Activated CD4-positive, alpha-beta T cell treated with anti-CD3 and anti-CD28 coated beads, Interleukin-2, amount 10 ng/mL, durations not matched to agents 24 days and 14 days (primary cell): Measurements from ENCODE around the gene LYSMD4. TPM values are rescaled to one million over a fixed set of nuclear protein-coding genes. Genes with fewer than 3 reads are reported as not detected.

Experiments used
- DNase-seq: peaks from one replicate; pipeline ENCODE4 v3.0.0; 2022
- H3K27ac Mint-ChIP-seq: one replicate; pipeline ENCODE4 v1.8.0; 2022; ENCODE audit warnings: mild to moderate bottlenecking, mixed read lengths
- H3K27me3 Mint-ChIP-seq: one replicate; pipeline ENCODE4 v1.8.0; 2022; ENCODE audit warnings: mixed read lengths
- H3K36me3 Mint-ChIP-seq: one replicate; pipeline ENCODE4 v1.8.0; 2022; ENCODE audit warnings: low read depth, mild to moderate bottlenecking, mixed read lengths
- H3K4me1 Mint-ChIP-seq: one replicate; pipeline ENCODE4 v1.8.0; 2021; ENCODE audit warnings: mixed read lengths
- H3K4me3 Mint-ChIP-seq: one replicate; pipeline ENCODE4 v1.8.0; 2022; ENCODE audit warnings: mild to moderate bottlenecking, moderate library complexity, mixed read lengths
- H3K9me3 Mint-ChIP-seq: one replicate; pipeline ENCODE4 v1.8.0; 2021; ENCODE audit warnings: mixed read lengths
- intact Hi-C: fragments of 100-400 bp; cut with micrococcal nuclease; formaldehyde crosslinking; loops from one replicate; pipeline ENCODE4 v1.15.1; 2023
- total RNA-seq: library from RNA; stranded (reverse); gene quantifications from 2 replicates; pipeline ENCODE4 v1.2.3, GENCODE V29; 2022

Gene LYSMD4
- total RNA-seq, 1 donor from 2014 or later = 6.6 TPM

- peak overlapping the region; percentile 83 for H3K27ac Mint-ChIP-seq
- H3K4me3 Mint-ChIP-seq = peak overlapping the region; percentile 79
- intact Hi-C loops = loop anchor here (1.0 to 2.0 kb wide), 2 partner anchors 26 to 141 kb away; partner anchors contain the start of gene LYSMD4
- no peaks in the 10 kb centered on the region for H3K9me3 Mint-ChIP-seq
- peaks cover 26% of the 10 kb centered on the region for H3K36me3 Mint-ChIP-seq
- no peaks in the 10 kb centered on the region for H3K27me3 Mint-ChIP-seq
- peaks cover 42% of the 10 kb centered on the region for H3K4me1 Mint-ChIP-seq
- DNase-seq = peak; percentile 84
These were observed 25.6 kb downstream of the LYSMD4 start for GRCh38 chr15:99707473-99708270.

GRCh38 chr15:99706557-99707303, 26.5 kb downstream of the LYSMD4 start:
- peak overlapping the region; percentile 79 for H3K4me3 Mint-ChIP-seq
- no peaks in the 10 kb centered on the region for H3K27me3 Mint-ChIP-seq
- H3K9me3 Mint-ChIP-seq = no peaks in the 10 kb centered on the region
- DNase-seq = peak; percentile 76
- H3K27ac Mint-ChIP-seq = peak overlapping the region; percentile 83
- H3K4me1 Mint-ChIP-seq = peaks cover 39% of the 10 kb centered on the region
- intact Hi-C loops = loop anchor here (1.0 to 2.0 kb wide), 2 partner anchors 27 to 140 kb away; partner anchors contain the start of gene LYSMD4
- H3K36me3 Mint-ChIP-seq = peaks cover 18% of the 10 kb centered on the region

GRCh38 chr15:99704444-99704838, 28.8 kb downstream of the LYSMD4 start:
- intact Hi-C loops = loop anchor here (1.0 to 5.0 kb wide), 6 partner anchors 51 to 431 kb away; no protein-coding TSS in a partner anchor
- DNase-seq = peak; percentile 89
- Mint-ChIP-seq H3K4me1 (peaks cover 39% of the 10 kb centered on the region), H3K27me3 (no peaks in the 10 kb centered on the region), H3K9me3 (no peaks in the 10 kb centered on the region), H3K36me3 (peaks cover 14% of the 10 kb centered on the region), H3K27ac (no peak overlapping the region), H3K4me3 (no peak overlapping the region)

GRCh38 chr15:99703603-99704443, 29.4 kb downstream of the LYSMD4 start:
- Mint-ChIP-seq H3K9me3 (no peaks in the 10 kb centered on the region), H3K27ac (peak overlapping the region; percentile 42), H3K36me3 (peaks cover 11% of the 10 kb centered on the region), H3K4me3 (no peak overlapping the region), H3K27me3 (no peaks in the 10 kb centered on the region), H3K4me1 (peaks cover 35% of the 10 kb centered on the region)
- intact Hi-C loops = loop anchor here (1.0 to 5.0 kb wide), 6 partner anchors 51 to 431 kb away; no protein-coding TSS in a partner anchor
- peak; percentile 77 for DNase-seq

GRCh38 chr15:99702895-99703602, 30.2 kb downstream of the LYSMD4 start:
- H3K4me3 Mint-ChIP-seq = no peak overlapping the region
- no peaks in the 10 kb centered on the region for H3K9me3 Mint-ChIP-seq
- peak overlapping the region; percentile 14 for H3K27ac Mint-ChIP-seq
- DNase-seq = no peak
- H3K27me3 Mint-ChIP-seq = no peaks in the 10 kb centered on the region
- H3K36me3 Mint-ChIP-seq = peaks cover 7% of the 10 kb centered on the region
- intact Hi-C loops = loop anchor here (5.0 kb wide), 2 partner anchors 261 to 331 kb away; no protein-coding TSS in a partner anchor
- peaks cover 30% of the 10 kb centered on the region for H3K4me1 Mint-ChIP-seq

- Mint-ChIP-seq H3K4me3 (no peak overlapping the region), H3K27me3 (no peaks in the 10 kb centered on the region), H3K36me3 (peaks cover 34% of the 10 kb centered on the region), H3K27ac (no peak overlapping the region), H3K4me1 (no peaks in the 10 kb centered on the region), H3K9me3 (no peaks in the 10 kb centered on the region)
- no peak for DNase-seq
- intact Hi-C loops = no loop called here
These were observed 37.1 kb downstream of the LYSMD4 start for GRCh38 chr15:99696096-99696495.

GRCh38 chr15:99692825-99693224, 40.4 kb downstream of the LYSMD4 start:
- Mint-ChIP-seq H3K36me3 (peaks cover 47% of the 10 kb centered on the region), H3K9me3 (no peaks in the 10 kb centered on the region), H3K27me3 (no peaks in the 10 kb centered on the region), H3K4me1 (peaks cover 2% of the 10 kb centered on the region), H3K4me3 (no peak overlapping the region), H3K27ac (no peak overlapping the region)
- intact Hi-C loops = no loop called here
- DNase-seq = no peak

- DNase-seq = no peak
- peaks cover 31% of the 10 kb centered on the region for H3K9me3 Mint-ChIP-seq
- H3K27me3 Mint-ChIP-seq = no peaks in the 10 kb centered on the region
- H3K4me1 Mint-ChIP-seq = peaks cover 12% of the 10 kb centered on the region
- no peak overlapping the region for H3K27ac Mint-ChIP-seq
- no peak overlapping the region for H3K4me3 Mint-ChIP-seq
- intact Hi-C loops = no loop called here
- H3K36me3 Mint-ChIP-seq = peaks cover 64% of the 10 kb centered on the region
These were observed 46.9 kb downstream of the LYSMD4 start for GRCh38 chr15:99686290-99686689.

- H3K4me3 Mint-ChIP-seq = peak overlapping the region; percentile 36
- peaks cover 13% of the 10 kb centered on the region for H3K4me1 Mint-ChIP-seq
- H3K27ac Mint-ChIP-seq = peak overlapping the region; percentile 63
- H3K9me3 Mint-ChIP-seq = peaks cover 35% of the 10 kb centered on the region
- H3K36me3 Mint-ChIP-seq = peaks cover 61% of the 10 kb centered on the region
- no peaks in the 10 kb centered on the region for H3K27me3 Mint-ChIP-seq
- DNase-seq = peak; percentile 70
- intact Hi-C loops = no loop called here
These were observed 50.1 kb downstream of the LYSMD4 start for GRCh38 chr15:99683000-99683670.

GRCh38 chr15:99682455-99682854, 50.8 kb downstream of the LYSMD4 start:
- DNase-seq = no peak
- no peaks in the 10 kb centered on the region for H3K27me3 Mint-ChIP-seq
- H3K36me3 Mint-ChIP-seq = peaks cover 65% of the 10 kb centered on the region
- no peak overlapping the region for H3K4me3 Mint-ChIP-seq
- no peak overlapping the region for H3K27ac Mint-ChIP-seq
- peaks cover 13% of the 10 kb centered on the region for H3K4me1 Mint-ChIP-seq
- peaks cover 33% of the 10 kb centered on the region for H3K9me3 Mint-ChIP-seq
- intact Hi-C loops = no loop called here

- peaks cover 30% of the 10 kb centered on the region for H3K9me3 Mint-ChIP-seq
- H3K27ac Mint-ChIP-seq = no peak overlapping the region
- H3K4me1 Mint-ChIP-seq = peaks cover 15% of the 10 kb centered on the region
- H3K4me3 Mint-ChIP-seq = no peak overlapping the region
- H3K36me3 Mint-ChIP-seq = peaks cover 65% of the 10 kb centered on the region
- no peak for DNase-seq
- no peaks in the 10 kb centered on the region for H3K27me3 Mint-ChIP-seq
- intact Hi-C loops = no loop called here
These were observed 51.2 kb downstream of the LYSMD4 start for GRCh38 chr15:99681990-99682389.

GRCh38 chr15:99680276-99680675, 53.0 kb downstream of the LYSMD4 start:
- no peak for DNase-seq
- H3K9me3 Mint-ChIP-seq = peaks cover 17% of the 10 kb centered on the region
- H3K27ac Mint-ChIP-seq = no peak overlapping the region
- intact Hi-C loops = no loop called here
- no peaks in the 10 kb centered on the region for H3K27me3 Mint-ChIP-seq
- no peak overlapping the region for H3K4me3 Mint-ChIP-seq
- peaks cover 15% of the 10 kb centered on the region for H3K4me1 Mint-ChIP-seq
- peaks cover 63% of the 10 kb centered on the region for H3K36me3 Mint-ChIP-seq
